GM21526 (cell line): ENCODE data around the gene S100A3.

Experiments used
- ATAC-seq: cut with Tn5 transposase; IDR thresholded peaks from one replicate; pipeline ENCODE4 v1.9.1; 2021; ENCODE audit warnings: moderate library complexity; ENCODE audit not compliant: unreplicated experiment, low FRiP score

S100A3 gene

GRCh38 chr1:153515504-153516394 lies 33.3 kb downstream of the S100A3 start:
- no peak for ATAC-seq

- no peak for ATAC-seq
Observed at GRCh38 chr1:153513666-153514065, 35.4 kb downstream of the S100A3 start.

GRCh38 chr1:153513023-153513422 lies 36.0 kb downstream of the S100A3 start:
- ATAC-seq, result no peak

GRCh38 chr1:153510984-153511410 lies 38.1 kb downstream of the S100A3 start:
- ATAC-seq, result no peak

GRCh38 chr1:153509729-153510354 lies 39.2 kb downstream of the S100A3 start:
- ATAC-seq, result no peak

- ATAC-seq, result no peak
Observed at GRCh38 chr1:153509036-153509435, 40.0 kb downstream of the S100A3 start.

- ATAC-seq, result no peak
Observed at GRCh38 chr1:153507926-153508583, 41.0 kb downstream of the S100A3 start.

GRCh38 chr1:153506831-153507413 lies 42.1 kb downstream of the S100A3 start:
- no peak for ATAC-seq

GRCh38 chr1:153506386-153506785 lies 42.7 kb downstream of the S100A3 start:
- no peak for ATAC-seq

- no peak for ATAC-seq
Observed at GRCh38 chr1:153505576-153505975, 43.5 kb downstream of the S100A3 start.

- ATAC-seq, result no peak
Observed at GRCh38 chr1:153503766-153504165, 45.3 kb downstream of the S100A3 start.

- ATAC-seq, result no peak
Observed at GRCh38 chr1:153498746-153499145, 50.3 kb downstream of the S100A3 start.
